Endothelial cell of umbilical vein (primary cell): ENCODE results near the gene ARPC5.
"Not testable (repeated sequence)": the region's sequence is repeated elsewhere in the genome, so short reads cannot be mapped to it uniquely, and the experiment has no call there.

Experiments used
- CTCF ChIP-seq, 2 donors: IDR thresholded peaks; 1 replicate in 1 of 2; 2 replicates in 1 of 2; pipeline ENCODE4 v1.5.1; 2011; ENCODE audit warnings: low read length in 2 of 2, mild to moderate bottlenecking in 2 of 2, moderate library complexity in 2 of 2, control low read depth in 1 of 2, inconsistent platforms in 1 of 2, low read depth in 1 of 2; ENCODE audit not compliant: insufficient read depth in 1 of 2; ENCODE audit errors: extremely low read depth in 1 of 2
- EZH2 ChIP-seq: IDR thresholded peaks from 2 replicates; pipeline ENCODE4 v1.6.1; 2012; ENCODE audit warnings: borderline replicate concordance, low read depth, mild to moderate bottlenecking, moderate library complexity, low read length, inconsistent platforms; ENCODE audit not compliant: severe bottlenecking
- FOS ChIP-seq: IDR thresholded peaks from 2 replicates; pipeline ENCODE4 v1.6.1; 2011; ENCODE audit warnings: mild to moderate bottlenecking, low read length, moderate library complexity, borderline replicate concordance; ENCODE audit not compliant: insufficient read depth
- POLR2A ChIP-seq: IDR thresholded peaks from 2 replicates; pipeline ENCODE4 v1.6.1; 2012; ENCODE audit warnings: low read depth, mild to moderate bottlenecking, control low read depth, low read length

- TF ChIP-seq CTCF (IDR thresholded peaks at IDR 0.05; ENCODE audit: extremely low read depth in 1 of 2, insufficient read depth in 1 of 2, low read depth in 1 of 2, low read length in 2 of 2); EZH2; POLR2A; FOS: not testable (repeated sequence)
Observed at GRCh38 chr1:183679363-183679762, 43.8 kb upstream of the ARPC5 start.
